GM19397 (cell line): ENCODE data around the gene RPL13.

Experiments used
- ATAC-seq: cut with Tn5 transposase; IDR thresholded peaks from one replicate; pipeline ENCODE4 v1.9.1; 2021; ENCODE audit warnings: mild to moderate bottlenecking, moderate library complexity; ENCODE audit not compliant: unreplicated experiment

The RPL13 gene

GRCh38 chr16:89596061-89596689 lies 35.7 kb downstream of the RPL13 start:
- ATAC-seq, result no peak

- ATAC-seq, result no peak
These were observed 36.6 kb downstream of the RPL13 start for GRCh38 chr16:89596957-89597649.

- ATAC-seq, result no peak
These were observed 37.7 kb downstream of the RPL13 start for GRCh38 chr16:89598199-89598598.

- ATAC-seq, result no peak
These were observed 39.0 kb downstream of the RPL13 start for GRCh38 chr16:89599451-89599858.

GRCh38 chr16:89599902-89600301 lies 39.4 kb downstream of the RPL13 start:
- no peak for ATAC-seq

GRCh38 chr16:89600427-89600826 lies 39.9 kb downstream of the RPL13 start:
- no peak for ATAC-seq

- no peak for ATAC-seq
These were observed 40.5 kb downstream of the RPL13 start for GRCh38 chr16:89600956-89601355.

- ATAC-seq, result no peak
These were observed 41.4 kb downstream of the RPL13 start for GRCh38 chr16:89601906-89602272.

- ATAC-seq, result no peak
These were observed 41.9 kb downstream of the RPL13 start for GRCh38 chr16:89602273-89602951.

- no peak for ATAC-seq
These were observed 42.6 kb downstream of the RPL13 start for GRCh38 chr16:89602952-89603590.

GRCh38 chr16:89604764-89605163 lies 44.3 kb downstream of the RPL13 start:
- ATAC-seq, result no peak

- ATAC-seq, result no peak
These were observed 44.9 kb downstream of the RPL13 start for GRCh38 chr16:89605186-89605970.

GRCh38 chr16:89606006-89606405 lies 45.5 kb downstream of the RPL13 start:
- no peak for ATAC-seq

GRCh38 chr16:89607453-89607852 lies 47.0 kb downstream of the RPL13 start:
- no peak for ATAC-seq

GRCh38 chr16:89607937-89608740 lies 47.7 kb downstream of the RPL13 start:
- no peak for ATAC-seq

GRCh38 chr16:89610108-89610453 lies 49.6 kb downstream of the RPL13 start:
- ATAC-seq, result no peak

GRCh38 chr16:89612415-89613166 lies 52.1 kb downstream of the RPL13 start:
- ATAC-seq, result no peak

GRCh38 chr16:89613231-89613953 lies 52.9 kb downstream of the RPL13 start, which contains the start of gene DPEP1:
Gene DPEP1 (plus strand): TSS chr16:89613642. CDS start chr16:89630411, 16,769 bp downstream.
- ATAC-seq, result no peak
